CD8-positive, alpha-beta memory T cell (primary cell): ENCODE measurements around the gene ASB10. TPM values are rescaled to one million over a fixed set of nuclear protein-coding genes. Genes with fewer than 3 reads are reported as not detected.

Experiments
- CTCF ChIA-PET: fragments of 350-600 bp; sonication (Branson Sonifier 250); formaldehyde crosslinking; loops from one replicate; lab custom pipeline; 2021; ENCODE audit warnings: antibody characterized with exemption; lab: Charles Lee
- POLR2A ChIA-PET: fragments of 350-600 bp; sonication (Branson Sonifier 250); formaldehyde crosslinking; loops from one replicate; lab custom pipeline; 2021; ENCODE audit warnings: antibody characterized with exemption; lab: Charles Lee
- DNase-seq, 5 donors: peaks; one replicate each; pipeline versions ENCODE4 v3.0.0 to v3.0.0-alpha.2; 2020 to 2022; ENCODE audit warnings: mixed read lengths in 1 of 5
- H3K27ac ChIP-seq: one replicate; pipeline ENCODE4 v1.7.0; 2013; ENCODE audit warnings: low read depth, mild to moderate bottlenecking, low read length, moderate library complexity
- H3K27me3 ChIP-seq: 2 replicates; pipeline ENCODE4 v1.7.0; 2013; ENCODE audit warnings: low read length, mild to moderate bottlenecking; ENCODE audit not compliant: insufficient read depth, poor library complexity, severe bottlenecking
- H3K36me3 ChIP-seq: 2 replicates; pipeline ENCODE4 v1.7.0; 2013; ENCODE audit warnings: mild to moderate bottlenecking, low read length, moderate library complexity; ENCODE audit not compliant: insufficient read depth
- H3K4me1 ChIP-seq: 2 replicates; pipeline ENCODE4 v1.7.0; 2013; ENCODE audit warnings: mild to moderate bottlenecking, low read length, moderate library complexity; ENCODE audit not compliant: insufficient read depth
- H3K4me3 ChIP-seq: 2 replicates; pipeline ENCODE4 v1.7.0; 2013; ENCODE audit warnings: mild to moderate bottlenecking, low read length
- H3K9me3 ChIP-seq: 2 replicates; pipeline ENCODE4 v1.7.0; 2013; ENCODE audit warnings: mild to moderate bottlenecking, low read length
- H3K27ac Mint-ChIP-seq, 8 donors: one replicate each; pipeline ENCODE4 v1.8.0; 2020 to 2021; ENCODE audit warnings: mixed read lengths in 8 of 8, mild to moderate bottlenecking in 6 of 8, inconsistent platforms in 3 of 8, moderate library complexity in 3 of 8
- H3K27me3 Mint-ChIP-seq, 2 donors: one replicate each; pipeline ENCODE4 v1.8.0; 2020 to 2021; ENCODE audit warnings: mixed read lengths in 2 of 2, mild to moderate bottlenecking in 1 of 2, moderate library complexity in 1 of 2
- H3K36me3 Mint-ChIP-seq, 3 donors: one replicate each; pipeline ENCODE4 v1.8.0; 2020 to 2021; ENCODE audit warnings: mixed read lengths in 3 of 3, inconsistent platforms in 1 of 3, mild to moderate bottlenecking in 1 of 3
- H3K4me1 Mint-ChIP-seq, 3 donors: one replicate each; pipeline ENCODE4 v1.8.0; 2020 to 2021; ENCODE audit warnings: mixed read lengths in 3 of 3, inconsistent platforms in 1 of 3, mild to moderate bottlenecking in 1 of 3
- H3K4me3 Mint-ChIP-seq, 7 donors: one replicate each; pipeline ENCODE4 v1.8.0; 2020 to 2021; ENCODE audit warnings: mixed read lengths in 7 of 7, mild to moderate bottlenecking in 6 of 7, moderate library complexity in 4 of 7, inconsistent platforms in 2 of 7
- H3K9me3 Mint-ChIP-seq, 5 donors: one replicate each; pipeline ENCODE4 v1.8.0; 2020 to 2022; ENCODE audit warnings: mixed read lengths in 5 of 5, mild to moderate bottlenecking in 3 of 5, moderate library complexity in 2 of 5, inconsistent platforms in 1 of 5
- polyA plus RNA-seq: library from polyadenylated mRNA; unstranded; fragments of 300-500 nt; fragmentation: Illumina TruSeq; gene quantifications from one replicate; pipeline ENCODE4 v1.2.3, GENCODE V29; 2021
- total RNA-seq, 2 experiments: library from RNA; stranded (reverse); gene quantifications; one replicate each; pipeline ENCODE4 v1.2.3, GENCODE V29; 2021

The ASB10 gene
- total and polyA plus RNA-seq, 3 experiments from 2014 or later = not detected

DNA sequence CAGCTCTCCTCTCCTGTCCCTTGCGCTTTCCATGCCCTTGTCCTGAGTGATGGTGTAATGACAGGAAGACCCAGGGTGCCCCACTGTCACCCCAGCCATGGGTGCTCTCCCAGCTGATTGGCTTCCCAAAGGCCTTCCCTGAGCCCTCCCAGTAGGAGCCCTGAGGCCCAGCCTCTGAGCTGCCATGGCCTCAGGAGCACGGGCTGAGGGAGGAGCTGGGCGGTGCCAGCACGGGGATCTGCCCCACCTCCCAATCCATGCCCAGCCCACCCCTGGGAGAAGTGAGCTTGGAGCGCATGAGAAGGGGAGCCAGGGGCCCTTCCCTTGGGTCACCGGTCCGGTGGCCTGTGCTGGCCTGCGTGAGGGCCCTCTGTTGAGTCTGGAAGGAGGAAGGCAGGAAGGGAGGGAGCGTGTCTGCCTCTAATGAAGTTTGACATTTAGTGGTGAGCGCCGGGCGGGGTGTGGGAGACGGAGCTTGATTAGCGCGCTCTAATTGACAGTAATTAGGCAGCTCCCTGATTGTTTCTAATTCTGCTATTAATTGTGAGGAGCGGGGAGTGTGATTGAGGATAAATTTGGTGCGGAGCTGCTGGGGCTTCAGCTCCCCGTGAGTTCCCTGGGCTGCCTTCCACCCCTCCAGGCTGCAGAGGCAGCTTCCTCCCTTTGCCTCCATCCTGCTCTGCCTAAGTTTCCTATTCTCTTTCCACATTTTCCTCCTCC is 47.8 kb downstream of the ASB10 start:
- Histone ChIP-seq H3K27me3 (no peaks in the 10 kb centered on the region), H3K36me3 (no peaks in the 10 kb centered on the region), H3K9me3 (no peaks in the 10 kb centered on the region), H3K4me1 (no peaks in the 10 kb centered on the region), H3K4me3 (no peak overlapping the region), H3K27ac (no peak overlapping the region)
- Mint-ChIP-seq H3K27me3 (peaks cover 0 to 2% of the 10 kb centered on the region in 2 donors), H3K9me3 (no peaks in the 10 kb centered on the region), H3K36me3 (peaks cover 0 to 54% (median 6%) of the 10 kb centered on the region in 3 donors), H3K27ac (no peak overlapping the region), H3K4me1 (no peaks in the 10 kb centered on the region), H3K4me3 (no peak overlapping the region)
- DNase-seq = no peak
- POLR2A ChIA-PET = no interaction called here
- CTCF ChIA-PET = interaction anchor here (0.6 to 2.3 kb wide), 4 partner anchors 8 to 596 kb away, joined by 3 to 7 read pairs (median 3); no protein-coding TSS in a partner anchor

DNA sequence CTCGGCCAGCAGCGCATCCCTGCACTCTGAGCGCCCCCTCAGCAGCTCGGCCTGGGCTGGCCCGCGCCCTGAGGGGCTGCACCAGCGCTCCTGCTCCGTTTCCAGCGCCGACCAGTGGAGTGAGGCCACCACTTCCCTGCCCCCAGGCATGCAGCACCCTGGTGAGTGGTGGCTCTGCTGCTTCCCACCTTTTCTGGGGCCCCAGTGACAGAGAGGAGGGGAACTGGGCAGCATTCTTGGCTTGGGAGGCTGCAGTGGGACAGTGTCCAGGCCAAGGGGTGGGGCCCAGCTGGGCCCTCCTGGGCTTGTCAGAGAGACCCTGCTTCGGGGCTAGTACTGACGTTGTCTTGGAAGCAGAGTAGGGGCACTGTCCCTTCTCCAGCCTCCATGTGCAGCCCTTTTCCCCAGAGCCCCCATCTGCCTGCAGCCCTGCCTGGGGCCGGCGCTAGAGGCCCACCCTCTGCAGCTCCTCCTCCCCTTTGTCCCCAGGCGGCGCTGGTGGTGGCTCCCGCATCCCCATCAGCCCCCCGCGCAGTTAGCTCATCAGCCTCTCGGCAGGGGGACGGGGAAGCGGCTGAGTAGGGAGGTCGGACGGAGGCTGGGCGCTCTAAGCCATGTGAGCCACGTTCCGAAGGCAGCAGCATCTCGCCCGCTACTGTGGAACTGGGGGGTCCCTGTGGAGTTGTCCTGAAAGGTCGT is 48.7 kb downstream of the ASB10 start:
- no peak overlapping the region for H3K27ac ChIP-seq
- no peak overlapping the region for H3K4me3 Mint-ChIP-seq
- peaks cover 0 to 2% of the 10 kb centered on the region in 2 donors for H3K27me3 Mint-ChIP-seq
- no peaks in the 10 kb centered on the region for H3K9me3 Mint-ChIP-seq
- H3K27ac Mint-ChIP-seq = peak overlapping the region in 1 of 8 donors; percentile 32
- ChIA-PET POLR2A (no interaction called here), CTCF (interaction anchor here (0.9 to 2.3 kb wide), 3 partner anchors 9 to 32 kb away, joined by 3 to 7 read pairs (median 3); no protein-coding TSS in a partner anchor)
- no peaks in the 10 kb centered on the region for H3K27me3 ChIP-seq
- H3K36me3 ChIP-seq = no peaks in the 10 kb centered on the region
- H3K4me1 Mint-ChIP-seq = no peaks in the 10 kb centered on the region
- no peak overlapping the region for H3K4me3 ChIP-seq
- no peaks in the 10 kb centered on the region for H3K9me3 ChIP-seq
- peaks cover 0 to 52% (median 6%) of the 10 kb centered on the region in 3 donors for H3K36me3 Mint-ChIP-seq
- no peaks in the 10 kb centered on the region for H3K4me1 ChIP-seq
- DNase-seq = no peak

DNA sequence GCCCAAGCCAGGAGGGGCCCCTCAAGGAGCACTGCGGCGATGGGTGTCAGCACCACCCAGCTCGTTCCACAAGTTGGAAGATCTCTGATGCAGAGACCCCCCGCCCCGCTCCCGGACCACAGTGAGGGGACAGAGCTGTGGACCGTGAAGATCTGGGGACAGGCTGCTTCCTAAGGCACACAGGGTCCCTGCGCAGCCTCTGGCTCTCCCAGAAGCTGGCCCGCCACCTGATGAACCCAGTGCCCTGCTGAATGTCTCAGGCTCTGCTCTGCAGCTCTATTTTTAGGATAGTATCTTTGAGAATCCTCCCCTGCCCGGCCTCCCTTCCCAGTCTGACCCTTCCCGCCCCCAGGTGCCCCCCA is 49.3 kb downstream of the ASB10 start:
- Mint-ChIP-seq H3K9me3 (no peaks in the 10 kb centered on the region), H3K27me3 (peaks cover 0 to 2% of the 10 kb centered on the region in 2 donors), H3K4me1 (no peaks in the 10 kb centered on the region), H3K27ac (no peak overlapping the region), H3K4me3 (no peak overlapping the region), H3K36me3 (peaks cover 0 to 51% (median 10%) of the 10 kb centered on the region in 3 donors)
- no peak for DNase-seq
- H3K4me3 ChIP-seq = no peak overlapping the region
- H3K9me3 ChIP-seq = no peaks in the 10 kb centered on the region
- POLR2A ChIA-PET = no interaction called here
- H3K27ac ChIP-seq = no peak overlapping the region
- CTCF ChIA-PET = interaction anchor here (1.4 kb wide), 1 partner anchor 32 kb away, joined by 3 read pairs; no protein-coding TSS in a partner anchor
- H3K36me3 ChIP-seq = no peaks in the 10 kb centered on the region
- no peaks in the 10 kb centered on the region for H3K4me1 ChIP-seq
- H3K27me3 ChIP-seq = no peaks in the 10 kb centered on the region

DNA sequence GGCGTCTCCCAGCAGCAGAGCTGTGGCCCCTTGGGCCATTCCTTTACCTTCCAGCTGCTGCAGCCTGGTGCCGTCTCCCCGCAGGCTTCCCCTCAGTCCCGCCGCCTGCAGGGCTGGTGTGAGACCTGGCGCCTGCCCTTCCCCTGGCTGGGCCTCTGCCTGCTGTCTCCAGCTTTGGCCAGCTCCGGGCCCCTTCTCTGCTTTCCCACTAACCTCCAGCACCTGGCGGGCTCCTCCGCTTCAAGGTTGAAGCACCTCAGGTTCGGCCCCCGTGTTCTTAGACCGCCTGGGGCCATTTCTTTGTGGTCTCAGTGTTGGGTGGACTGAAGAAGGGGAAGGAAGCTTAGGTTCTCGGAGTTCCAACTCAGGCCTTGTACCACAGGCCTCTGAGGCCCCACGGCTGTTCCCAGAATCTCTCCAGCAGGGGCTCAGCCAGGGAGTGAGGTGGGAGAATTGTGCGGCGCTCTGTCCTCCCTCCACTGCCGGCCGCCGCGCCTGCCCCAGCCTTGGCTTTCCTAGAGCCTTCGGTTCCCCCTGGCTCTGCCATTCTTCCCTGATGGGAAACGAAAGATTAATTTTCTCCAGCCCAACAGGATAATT is 49.9 kb downstream of the ASB10 start:
- H3K4me1 Mint-ChIP-seq = no peaks in the 10 kb centered on the region
- no peaks in the 10 kb centered on the region for H3K9me3 ChIP-seq
- H3K4me3 ChIP-seq = no peak overlapping the region
- H3K27ac ChIP-seq = no peak overlapping the region
- H3K27ac Mint-ChIP-seq = no peak overlapping the region
- ChIA-PET CTCF (interaction anchor here (1.4 kb wide), 1 partner anchor 33 kb away, joined by 3 read pairs; no protein-coding TSS in a partner anchor), POLR2A (no interaction called here)
- H3K27me3 Mint-ChIP-seq = peaks cover 0 to 2% of the 10 kb centered on the region in 2 donors
- DNase-seq = no peak
- no peaks in the 10 kb centered on the region for H3K27me3 ChIP-seq
- H3K4me1 ChIP-seq = no peaks in the 10 kb centered on the region
- no peak overlapping the region for H3K4me3 Mint-ChIP-seq
- H3K9me3 Mint-ChIP-seq = no peaks in the 10 kb centered on the region
- no peaks in the 10 kb centered on the region for H3K36me3 ChIP-seq
- H3K36me3 Mint-ChIP-seq = peaks cover 0 to 47% (median 11%) of the 10 kb centered on the region in 3 donors

DNA sequence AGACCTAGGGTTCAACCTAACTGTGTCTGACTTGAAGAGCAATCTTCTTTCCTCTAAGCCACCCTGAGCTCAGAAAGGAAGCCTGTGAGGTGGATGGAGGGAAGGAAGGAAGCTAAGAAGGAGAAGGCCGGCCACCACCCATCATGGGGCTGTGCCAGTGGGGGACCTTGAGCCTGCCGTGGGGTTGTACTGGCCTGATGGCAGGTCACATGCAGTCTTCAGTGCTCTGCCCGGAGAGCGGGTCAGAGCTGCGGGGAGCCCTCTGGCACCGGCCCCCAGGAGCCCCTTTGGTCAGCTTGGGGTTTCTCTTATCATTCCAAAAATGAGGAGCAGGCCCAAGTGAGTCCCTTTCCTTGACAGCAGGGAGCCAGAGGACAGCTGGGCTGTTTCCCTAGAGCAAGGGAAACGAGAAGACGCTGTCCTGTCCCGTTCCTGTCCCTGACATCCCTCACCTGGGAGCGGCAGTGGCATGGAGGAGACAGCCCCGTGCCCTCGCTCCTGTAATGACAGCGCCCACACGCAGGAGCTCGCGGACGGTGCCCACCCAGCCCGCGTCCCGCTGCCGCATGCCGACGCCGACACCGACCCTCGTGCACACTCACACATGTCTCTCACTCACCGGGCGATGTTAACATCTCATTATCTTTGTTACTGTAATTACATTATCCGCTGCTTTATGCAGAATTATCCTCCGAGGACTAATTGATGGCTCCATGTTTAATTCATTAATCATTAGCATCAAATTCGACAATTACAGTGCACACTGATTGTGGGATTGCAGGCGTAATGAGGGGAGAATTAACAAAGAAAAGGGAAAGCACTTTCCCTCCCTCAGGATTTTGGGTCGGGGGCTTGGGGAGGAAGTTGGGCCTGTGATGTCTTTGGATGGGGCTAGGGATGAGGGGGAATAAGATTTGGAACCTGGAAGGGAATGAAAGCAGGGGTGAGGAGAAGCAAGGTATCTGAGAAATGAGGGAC is 50.9 kb downstream of the ASB10 start:
- no peaks in the 10 kb centered on the region for H3K9me3 ChIP-seq
- peaks cover 0 to 2% of the 10 kb centered on the region in 2 donors for H3K27me3 Mint-ChIP-seq
- no peaks in the 10 kb centered on the region for H3K9me3 Mint-ChIP-seq
- no peak overlapping the region for H3K27ac ChIP-seq
- CTCF ChIA-PET = interaction anchor here (0.6 to 1.2 kb wide), 2 partner anchors 12 to 33 kb away, joined by 3 to 7 read pairs; no protein-coding TSS in a partner anchor
- no peaks in the 10 kb centered on the region for H3K36me3 ChIP-seq
- no peak overlapping the region for H3K4me3 ChIP-seq
- H3K4me1 ChIP-seq = no peaks in the 10 kb centered on the region
- no peaks in the 10 kb centered on the region for H3K4me1 Mint-ChIP-seq
- no peak overlapping the region for H3K4me3 Mint-ChIP-seq
- peak in 1 of 5 donors; percentile 38 for DNase-seq
- peaks cover 0 to 47% (median 11%) of the 10 kb centered on the region in 3 donors for H3K36me3 Mint-ChIP-seq
- peak overlapping the region in 1 of 8 donors; percentile 36 for H3K27ac Mint-ChIP-seq
- POLR2A ChIA-PET = no interaction called here
- H3K27me3 ChIP-seq = no peaks in the 10 kb centered on the region

DNA sequence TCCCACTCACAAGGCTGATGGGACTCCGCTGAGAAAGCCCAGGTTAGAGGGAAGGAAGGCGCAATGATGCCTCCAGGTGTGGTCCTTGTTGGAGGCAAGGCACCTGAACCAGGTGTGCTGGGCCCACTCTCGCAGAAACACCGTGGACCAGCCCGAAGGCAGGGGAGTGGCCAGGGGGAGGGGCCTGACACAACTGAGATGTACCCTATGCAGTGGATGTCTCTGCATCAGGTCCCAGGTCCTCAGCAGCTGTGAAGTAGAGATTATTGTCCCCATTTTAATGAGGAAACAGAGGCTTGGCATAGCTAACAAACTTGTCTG is 51.6 kb downstream of the ASB10 start:
- Mint-ChIP-seq H3K4me3 (no peak overlapping the region), H3K27ac (no peak overlapping the region), H3K36me3 (peaks cover 0 to 49% (median 9%) of the 10 kb centered on the region in 3 donors), H3K9me3 (no peaks in the 10 kb centered on the region), H3K27me3 (no peaks in the 10 kb centered on the region), H3K4me1 (no peaks in the 10 kb centered on the region)
- H3K27ac ChIP-seq = no peak overlapping the region
- ChIA-PET POLR2A (no interaction called here), CTCF (interaction anchor here (0.6 to 1.2 kb wide), 2 partner anchors 11 to 33 kb away, joined by 3 to 7 read pairs; no protein-coding TSS in a partner anchor)
- no peaks in the 10 kb centered on the region for H3K4me1 ChIP-seq
- H3K36me3 ChIP-seq = no peaks in the 10 kb centered on the region
- peak in 1 of 5 donors; percentile 13 for DNase-seq
- no peak overlapping the region for H3K4me3 ChIP-seq
- H3K9me3 ChIP-seq = no peaks in the 10 kb centered on the region
- no peaks in the 10 kb centered on the region for H3K27me3 ChIP-seq

DNA sequence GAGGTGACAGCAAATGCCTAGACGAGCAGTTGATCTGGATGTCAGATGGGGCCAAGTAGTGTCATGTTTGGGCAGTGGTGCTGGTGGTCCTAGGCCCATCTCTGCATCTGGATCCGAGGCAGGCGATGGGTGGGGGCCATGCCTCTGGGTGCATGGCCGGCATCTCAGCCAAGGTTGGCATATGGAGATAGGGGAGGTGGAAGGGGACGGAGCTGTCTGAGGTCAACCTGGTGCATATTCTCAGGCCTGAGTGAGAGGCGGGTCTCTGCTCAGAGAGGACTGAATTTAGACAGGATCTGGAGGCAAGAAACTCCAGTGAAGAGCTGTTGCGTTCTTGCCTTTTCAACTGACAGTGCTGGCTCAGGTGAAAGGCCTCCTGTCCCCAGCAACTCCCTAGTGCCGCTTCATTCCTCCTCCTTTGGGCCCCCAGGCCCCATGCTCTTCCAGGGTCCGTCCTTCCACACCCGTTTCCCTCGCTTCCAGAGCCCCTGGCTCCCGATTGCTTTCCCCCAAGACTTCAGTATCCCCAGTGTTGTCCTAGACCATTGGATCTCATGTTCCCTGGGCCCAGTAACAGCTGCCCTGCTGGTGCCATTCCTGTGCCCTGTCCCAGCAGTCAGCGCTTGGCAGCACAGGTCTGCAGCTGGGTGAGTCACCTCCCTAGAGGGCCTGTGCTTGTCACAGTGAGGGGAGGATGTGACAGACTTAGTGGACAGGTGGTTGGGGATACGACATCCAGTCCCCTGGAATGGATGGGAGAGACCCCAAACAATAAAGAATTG is 52.1 kb downstream of the ASB10 start:
- CTCF ChIA-PET = interaction anchor here (0.6 to 1.2 kb wide), 2 partner anchors 11 to 34 kb away, joined by 3 to 7 read pairs; no protein-coding TSS in a partner anchor
- Mint-ChIP-seq H3K27me3 (no peaks in the 10 kb centered on the region), H3K4me3 (no peak overlapping the region), H3K9me3 (no peaks in the 10 kb centered on the region), H3K4me1 (no peaks in the 10 kb centered on the region), H3K36me3 (peaks cover 0 to 50% (median 9%) of the 10 kb centered on the region in 3 donors), H3K27ac (no peak overlapping the region)
- POLR2A ChIA-PET = no interaction called here
- H3K4me3 ChIP-seq = no peak overlapping the region
- DNase-seq = peak in 1 of 5 donors; percentile 33
- no peak overlapping the region for H3K27ac ChIP-seq
- H3K36me3 ChIP-seq = no peaks in the 10 kb centered on the region
- H3K4me1 ChIP-seq = no peaks in the 10 kb centered on the region
- no peaks in the 10 kb centered on the region for H3K27me3 ChIP-seq
- no peaks in the 10 kb centered on the region for H3K9me3 ChIP-seq
